Hematopoietic multipotent progenitor cell treated with erythropoietin and hydrocortisone succinate and interleukin-3 and kit ligand, for 17 days (in vitro differentiated cells): ENCODE results near the gene ZSCAN21.
"Not testable (repeated sequence)": the region's sequence is repeated elsewhere in the genome, so short reads cannot be mapped to it uniquely, and the experiment has no call there.

ENCODE experiments used
- DNase-seq: peaks from one replicate; pipeline ENCODE4 v3.0.0-alpha.2; 2015; ENCODE audit warnings: low spot score

The ZSCAN21 gene

DNA sequence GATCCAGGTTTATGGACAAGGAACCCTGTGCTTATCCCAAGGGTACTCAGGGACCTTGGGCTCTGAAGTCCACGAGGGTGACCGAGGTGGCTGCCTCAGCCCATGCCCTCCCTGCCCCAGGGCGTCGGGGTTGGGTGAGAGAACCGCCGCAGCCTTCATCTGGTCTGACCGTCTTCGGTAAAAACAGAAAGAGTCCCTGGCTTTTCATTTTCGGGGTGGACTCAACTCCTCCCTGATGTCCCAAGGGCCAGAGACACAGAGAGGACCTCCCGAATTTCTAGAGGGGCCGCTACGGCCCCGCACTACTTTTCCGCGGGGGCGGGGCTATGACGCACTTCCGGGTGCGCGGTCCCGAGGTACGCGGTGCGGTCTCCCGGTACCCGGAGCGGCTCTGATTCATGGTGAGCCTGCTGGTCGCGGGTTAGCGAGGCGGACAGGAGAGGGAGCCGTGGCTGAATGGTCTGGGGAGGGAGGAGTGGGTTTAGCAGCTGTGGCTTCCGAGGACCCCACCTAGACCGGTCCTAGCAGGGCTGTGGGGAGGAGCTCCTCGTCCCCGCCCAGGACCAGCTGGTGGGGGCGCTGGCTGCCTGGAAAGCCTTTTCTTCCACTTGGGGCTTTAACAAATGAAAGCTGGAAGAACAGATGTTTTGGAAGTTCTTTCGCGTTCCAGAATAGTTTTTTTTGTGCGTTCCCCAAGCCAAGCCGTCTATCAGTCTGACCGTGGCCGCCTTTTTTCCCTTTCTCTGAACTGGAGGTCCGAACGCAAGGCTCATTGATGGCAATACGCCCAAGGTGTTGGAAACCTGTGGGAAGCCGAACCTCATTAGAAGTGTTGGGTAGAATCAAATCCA lies at the start of gene ZSCAN21:
Gene ZSCAN21, plus strand, starts transcription at position 334 of the 851 bp plus-strand sequence. CDS start 7,233 bp downstream, outside the sequence.
- peak; percentile 86 for DNase-seq

DNA sequence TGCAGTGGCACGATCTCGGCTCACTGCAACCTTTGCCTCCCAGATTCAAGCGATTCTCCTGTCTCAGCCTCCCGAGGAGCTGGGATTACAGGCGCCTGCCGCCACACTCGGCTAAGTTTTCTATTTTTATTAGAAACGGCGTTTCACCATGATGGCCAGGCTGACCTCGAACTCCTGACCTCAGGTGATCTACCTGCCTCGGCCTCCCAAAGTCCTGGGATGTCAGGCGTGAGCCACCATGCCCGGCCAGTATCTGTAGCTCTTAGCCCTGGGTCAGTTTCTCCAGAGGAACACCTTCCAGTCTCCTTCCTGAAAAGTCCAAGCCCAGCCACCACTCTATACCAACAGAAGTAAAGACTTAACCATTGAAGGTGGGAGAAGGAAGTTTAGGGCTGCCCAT lies 49.3 kb upstream of the ZSCAN21 start:
- DNase-seq = no peak

DNA sequence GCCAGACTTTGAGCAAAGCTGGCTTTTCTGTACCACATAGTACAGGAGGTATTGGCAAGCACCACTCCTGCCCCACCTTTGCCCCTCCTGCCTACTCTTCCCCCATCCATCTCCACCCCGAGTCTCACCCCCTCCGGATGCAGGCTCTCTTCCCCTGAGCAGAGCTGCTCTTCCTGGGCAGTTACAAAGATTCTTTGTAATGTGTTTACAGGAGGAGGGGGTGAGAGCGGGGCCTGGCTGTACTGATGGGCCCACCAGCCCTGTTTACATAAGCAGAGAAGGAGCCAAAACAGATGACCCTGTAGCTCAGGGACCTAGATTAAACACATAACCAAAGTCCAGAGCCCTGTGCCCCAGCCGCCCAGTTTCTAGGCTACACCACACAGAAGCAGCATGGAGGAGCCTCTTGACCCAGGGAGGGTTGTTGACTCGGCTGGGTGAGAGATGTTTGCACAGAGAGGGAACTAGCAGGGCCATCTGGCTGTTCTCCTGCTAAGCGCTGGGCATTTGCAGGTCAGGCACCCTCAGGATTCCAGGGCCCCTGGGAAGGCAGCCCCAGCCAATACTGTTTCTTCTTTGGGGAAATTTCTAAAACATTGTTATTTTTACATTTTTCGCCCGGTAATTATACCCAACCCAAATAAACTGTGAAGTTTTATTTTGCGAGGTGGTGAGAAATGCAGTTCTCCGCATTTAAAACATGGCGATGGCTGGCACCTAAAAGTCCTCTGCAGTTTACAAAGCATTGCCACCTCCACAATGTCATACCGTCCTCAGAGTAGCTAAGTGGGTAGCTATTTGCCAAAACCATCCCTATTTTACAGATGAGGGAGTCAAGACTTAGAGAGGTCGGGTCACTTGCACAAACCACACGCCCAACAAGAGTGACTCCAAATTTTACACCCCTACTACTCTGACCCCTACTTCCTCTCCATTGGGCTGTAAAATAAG lies 45.6 kb upstream of the ZSCAN21 start:
- DNase-seq = no peak

DNA sequence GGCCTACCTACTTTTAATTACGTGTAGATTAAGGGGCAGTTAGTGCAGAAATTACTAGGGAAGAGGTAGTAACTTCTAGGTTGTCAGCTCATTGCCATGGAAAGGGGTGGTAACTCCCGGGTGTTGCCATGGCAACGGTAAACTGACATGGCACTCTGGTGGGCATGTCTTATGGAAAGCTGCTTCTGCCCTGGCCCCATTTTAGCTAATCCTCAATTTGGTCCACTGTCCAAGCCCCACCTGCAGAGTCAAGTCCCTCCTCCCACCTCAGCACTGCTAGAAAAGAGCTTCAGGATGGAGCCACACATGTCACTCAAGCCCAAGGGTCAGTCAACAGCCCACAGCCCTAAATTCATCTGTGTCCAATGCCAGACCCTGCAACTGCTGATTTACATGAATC lies 41.7 kb upstream of the ZSCAN21 start:
- DNase-seq = no peak

- no peak for DNase-seq
Measured at GRCh38 chr7:100008525-100008924, 41.0 kb upstream of the ZSCAN21 start.

DNA sequence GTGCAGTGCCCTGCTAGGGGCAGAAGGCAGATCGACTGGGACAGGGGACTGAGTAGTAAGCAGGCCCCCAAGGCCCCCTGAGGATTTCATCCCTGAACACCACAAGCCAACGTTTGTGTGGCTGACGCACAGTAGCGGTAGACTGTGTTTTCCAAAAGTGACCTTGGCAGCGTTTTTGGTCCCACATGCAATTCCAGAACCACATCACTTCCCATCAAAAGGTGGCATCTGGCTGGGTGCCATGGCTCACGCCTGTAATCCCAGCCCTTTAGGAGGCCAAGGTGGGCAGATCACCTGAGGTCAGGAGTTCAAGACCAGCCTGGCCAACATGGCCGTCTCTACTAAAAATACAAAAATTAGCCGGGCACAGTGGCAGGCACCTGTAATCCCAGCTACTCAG lies 39.6 kb upstream of the ZSCAN21 start:
- not testable (repeated sequence) for DNase-seq

DNA sequence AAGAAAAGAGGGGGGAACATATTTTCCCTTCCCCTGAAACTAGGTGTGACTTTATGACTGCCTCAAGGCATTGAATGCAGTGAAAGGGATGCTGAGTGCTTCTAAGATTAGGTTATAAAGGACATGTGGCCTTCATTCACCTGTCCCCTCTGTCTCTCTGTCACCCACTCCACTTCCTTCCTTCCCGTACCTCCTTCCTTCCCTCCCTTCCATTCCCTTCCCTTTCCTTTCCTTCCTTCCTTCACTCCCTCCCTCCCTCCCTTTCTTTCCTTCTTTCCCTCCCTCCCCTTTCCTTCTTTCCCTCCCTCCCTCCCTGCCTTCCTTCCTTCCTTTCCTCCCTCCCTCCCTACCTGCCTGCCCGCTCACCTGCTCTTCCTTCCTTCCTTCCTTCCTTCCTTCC lies 38.7 kb upstream of the ZSCAN21 start:
- DNase-seq = no peak

- DNase-seq = no peak
Measured at GRCh38 chr7:100011516-100011915, 38.1 kb upstream of the ZSCAN21 start.

- not testable (repeated sequence) for DNase-seq
Measured at GRCh38 chr7:100012385-100013327, 36.9 kb upstream of the ZSCAN21 start.

- DNase-seq = no peak
Measured at GRCh38 chr7:100013328-100013676, 36.3 kb upstream of the ZSCAN21 start.

- peak; percentile 91 for DNase-seq
Measured at GRCh38 chr7:100015232-100016214, 34.1 kb upstream of the ZSCAN21 start, which contains the start of gene ZKSCAN1. Gene ZKSCAN1 (plus strand): TSS chr7:100015596. CDS start chr7:100023507, 7,911 bp downstream.

DNA sequence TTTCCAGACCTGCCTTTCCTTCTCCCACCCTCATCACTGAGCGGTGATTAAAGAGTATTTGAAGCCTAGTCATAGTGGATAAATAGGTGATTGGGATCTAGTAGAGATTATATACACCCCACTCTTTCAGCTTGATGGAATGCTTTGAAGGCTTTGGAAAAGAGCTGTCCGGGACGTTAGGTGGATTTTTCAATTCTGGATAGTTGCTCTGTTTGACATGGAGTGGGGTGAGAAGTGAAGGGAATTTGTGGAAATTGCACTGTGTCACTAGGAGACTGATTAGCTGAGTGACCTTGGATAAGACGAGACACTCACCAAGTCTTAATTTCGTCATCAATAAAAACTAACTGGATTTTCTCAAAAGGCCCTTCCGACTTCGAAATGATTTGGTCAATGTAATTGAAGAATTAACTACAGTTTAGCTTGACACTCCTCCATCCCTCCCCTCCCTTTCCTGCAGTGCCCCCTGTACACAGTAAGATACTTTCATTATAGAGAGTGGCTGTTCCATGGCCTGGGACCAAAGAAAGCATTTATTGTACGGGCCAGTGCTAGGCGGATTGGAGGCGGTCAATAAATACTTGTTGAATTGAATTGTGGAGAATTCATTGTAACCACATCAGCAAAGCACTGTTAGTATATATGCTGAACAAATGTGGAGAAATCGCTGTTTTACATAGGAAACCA lies 33.2 kb upstream of the ZSCAN21 start:
- DNase-seq = peak; percentile 38

- no peak for DNase-seq
Measured at GRCh38 chr7:100017300-100017699, 32.3 kb upstream of the ZSCAN21 start.

DNA sequence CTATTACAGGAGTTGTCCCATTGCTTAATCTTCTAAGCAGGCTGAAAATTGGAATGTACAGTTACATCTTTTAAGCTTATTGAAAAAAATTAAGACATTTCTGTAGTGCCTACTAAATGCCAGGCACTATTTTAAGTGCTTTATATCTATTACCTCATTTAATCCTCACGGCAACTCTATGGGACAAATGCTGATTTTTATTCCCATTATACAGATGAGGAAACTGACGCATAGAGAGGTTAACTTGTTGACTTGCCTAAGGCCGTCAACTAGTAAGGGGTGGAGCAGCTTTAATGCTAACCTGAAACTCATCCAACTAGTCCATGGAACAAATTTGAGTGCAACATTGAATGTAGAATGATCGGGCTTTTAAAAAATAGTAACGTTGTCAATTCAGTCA lies 31.7 kb upstream of the ZSCAN21 start:
- DNase-seq = no peak

DNA sequence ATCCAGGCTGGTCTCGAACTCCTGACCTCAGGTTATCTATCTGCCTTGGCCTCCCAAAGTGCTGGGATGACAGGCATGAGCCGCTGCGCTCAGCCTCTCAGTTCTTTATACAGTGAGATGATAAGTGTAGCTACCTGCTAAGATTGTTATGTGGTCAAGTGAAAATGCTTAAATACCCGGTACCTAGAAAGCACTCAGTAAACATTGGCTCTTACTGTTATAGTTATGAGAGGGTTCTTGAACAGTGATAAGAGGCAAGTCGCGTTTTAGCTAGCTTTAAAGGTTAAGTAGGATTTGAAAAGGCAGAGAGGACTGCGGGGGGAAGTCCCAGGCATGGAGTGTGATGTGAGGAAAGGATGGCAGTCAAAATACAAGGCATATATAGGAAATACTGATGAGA lies 29.7 kb upstream of the ZSCAN21 start:
- DNase-seq = no peak

- DNase-seq = no peak
Measured at GRCh38 chr7:100021297-100021696, 28.3 kb upstream of the ZSCAN21 start.

GRCh38 chr7:100022621-100023020 lies 27.0 kb upstream of the ZSCAN21 start:
- no peak for DNase-seq

- no peak for DNase-seq
Measured at GRCh38 chr7:100023526-100023925, 26.0 kb upstream of the ZSCAN21 start.

DNA sequence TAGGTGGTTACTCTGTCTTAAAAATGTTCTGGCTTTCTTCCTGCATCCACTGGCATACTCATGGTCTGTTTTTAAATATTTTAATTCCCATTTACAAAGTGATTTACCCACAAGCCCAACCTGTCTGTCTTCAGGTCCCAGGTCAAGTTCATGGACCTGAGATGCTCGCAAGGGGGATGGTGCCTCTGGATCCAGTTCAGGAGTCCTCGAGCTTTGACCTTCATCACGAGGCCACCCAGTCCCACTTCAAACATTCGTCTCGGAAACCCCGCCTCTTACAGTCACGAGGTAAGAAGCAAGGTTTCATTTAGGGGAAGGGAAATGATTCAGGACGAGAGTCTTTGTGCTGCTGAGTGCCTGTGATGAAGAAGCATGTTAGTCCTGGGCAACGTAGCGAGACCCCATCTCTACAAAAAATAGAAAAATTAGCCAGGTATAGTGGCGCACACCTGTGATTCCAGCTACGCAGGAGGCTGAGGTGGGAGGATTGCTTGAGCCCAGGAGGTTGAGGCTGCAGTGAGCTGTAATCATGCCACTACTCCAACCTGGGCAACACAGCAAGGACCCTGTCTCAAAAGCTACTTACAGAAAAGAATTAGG lies 25.5 kb upstream of the ZSCAN21 start:
- DNase-seq = no peak
